ENCODE measurements around the gene ECM2. TPM values are rescaled to one million over a fixed set of nuclear protein-coding genes. Genes with fewer than 3 reads are reported as not detected.

Gene ECM2
- total and polyA plus RNA-seq, 2 of the 8 experiments (the other 6 are each of a cell fraction or from before 2014, with no cell fraction given) = not detected

DNA sequence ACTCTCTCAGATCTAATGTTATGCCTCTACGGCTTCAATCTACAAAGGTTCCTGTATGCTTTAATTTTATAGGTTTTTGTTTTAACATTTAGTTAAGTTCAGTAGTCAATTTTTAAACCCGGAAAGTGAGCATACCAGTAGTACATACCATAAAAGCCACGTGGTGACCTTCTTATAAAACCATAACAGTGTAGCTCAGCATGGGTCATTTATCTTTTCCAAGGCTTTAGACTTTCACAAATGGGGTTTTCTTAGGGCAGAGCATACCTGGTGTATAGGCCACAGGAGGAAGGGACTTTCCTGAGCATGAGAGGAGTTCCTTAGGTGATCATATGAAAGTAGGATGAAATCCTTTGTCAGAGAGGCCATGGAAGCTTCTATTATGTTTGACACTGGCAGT lies 23.2 kb downstream of the ECM2 start:
- no peaks in the 10 kb centered on the region for H3K36me3 ChIP-seq (ENCODE audit: control insufficient read depth in 2 of 4, insufficient read depth in 4 of 4, low read length in 3 of 4)
- H2BK120ac ChIP-seq (replicated peaks; ENCODE audit: low read depth, low read length) = no peak overlapping the region
- no peak overlapping the region for H2AK5ac ChIP-seq (ENCODE audit: low read depth, low read length)
- H3K4me3 ChIP-seq (ENCODE audit: extremely low read depth in 1 of 4, insufficient read depth in 2 of 4, low read depth in 3 of 4, low read length in 4 of 4) = no peak overlapping the region
- H3K23ac ChIP-seq (ENCODE audit: insufficient read length) = no peak overlapping the region
- H4K20me1 ChIP-seq (replicated peaks in 1 of 2; ENCODE audit: control insufficient read depth in 1 of 2, insufficient read depth in 2 of 2, low read length in 2 of 2) = no peaks in the 10 kb centered on the region
- DNase-seq (ENCODE audit: low read depth in 1 of 2, low spot score in 2 of 2) = no peak
- no peak overlapping the region for H4K91ac ChIP-seq (replicated peaks; ENCODE audit: insufficient read length, low read length)
- no peak overlapping the region for H4K8ac ChIP-seq (ENCODE audit: extremely low read depth, insufficient read depth, low read length)
- no peak for FAIRE-seq
- ChIA-PET POLR2A (ENCODE audit: partially characterized antibody) (no interaction called here), CTCF (ENCODE audit: partially characterized antibody) (interaction anchor here (0.6 to 2.5 kb wide), 2 partner anchors 10 to 36 kb away, joined by 3 to 11 read pairs; no protein-coding TSS in a partner anchor)
- H4K5ac ChIP-seq (ENCODE audit: insufficient read length, low read depth, low read length) = no peak overlapping the region
- no peaks in the 10 kb centered on the region for H3K23me2 ChIP-seq (ENCODE audit: low read depth, low read length)
- no peak overlapping the region for H2BK12ac ChIP-seq (ENCODE audit: low read depth, low read length)
- H3K4me2 ChIP-seq (ENCODE audit: insufficient read depth in 1 of 2, low read depth in 2 of 2, low read length in 2 of 2) = no peak overlapping the region
- H2BK5ac ChIP-seq (ENCODE audit: low read depth, low read length) = no peak overlapping the region
- WGBS, 2 experiments (ENCODE audit: extremely low coverage in 1 of 2, insufficient coverage in 1 of 2, insufficient read length in 1 of 2, insufficient replicate concordance in 2 of 2, low coverage in 1 of 2, low lambda C conversion rate in 2 of 2, missing lambda C conversion rate in 1 of 2) = 60% methylated on average over 3 of the region's 3 CpGs; no CpG with 5 or more reads in 1 of the 2 experiments
- no peak overlapping the region for H3K18ac ChIP-seq (ENCODE audit: extremely low read depth, low read length)
- H3K9me3 ChIP-seq (ENCODE audit: insufficient read depth in 2 of 2, low read depth in 1 of 2, low read length in 1 of 2) = no peaks in the 10 kb centered on the region
- no peak overlapping the region for H3K56ac ChIP-seq (replicated peaks; ENCODE audit: insufficient read length, low read depth, low read length)
- H2BK20ac ChIP-seq (ENCODE audit: low read length) = no peak overlapping the region
- no peaks in the 10 kb centered on the region for H3K79me2 ChIP-seq (ENCODE audit: control insufficient read depth in 1 of 2, insufficient read depth in 2 of 2, low read length in 2 of 2)
- no peak overlapping the region for H2BK15ac ChIP-seq (ENCODE audit: low read length)
- H3K9ac ChIP-seq (replicated peaks in 1 of 4; ENCODE audit: extremely low read depth in 1 of 4, low read depth in 3 of 4, low read length in 3 of 4) = no peak overlapping the region
- H2AFZ ChIP-seq (ENCODE audit: low read length) = no peak overlapping the region
- no peak overlapping the region for H3K27ac ChIP-seq (ENCODE audit: low read depth, low read length)
- peaks cover 0 to 2% (median 0%) of the 10 kb centered on the region in 4 experiments; a peak in 2 of 7 replicates for H3K4me1 ChIP-seq (replicated peaks in 1 of 4; ENCODE audit: control insufficient read depth in 3 of 4, insufficient read depth in 4 of 4, low read length in 3 of 4)
- no peaks in the 10 kb centered on the region for H3K27me3 ChIP-seq (replicated peaks in 1 of 4; ENCODE audit: control insufficient read depth in 3 of 4, extremely low read depth in 1 of 4, insufficient read depth in 3 of 4, low read length in 3 of 4)
- H3K4ac ChIP-seq (replicated peaks; ENCODE audit: insufficient read length, low read depth, low read length) = no peak overlapping the region
- H3K79me1 ChIP-seq (ENCODE audit: low read depth, low read length) = no peaks in the 10 kb centered on the region
- H3K14ac ChIP-seq (ENCODE audit: insufficient read length) = no peak overlapping the region
- TF ChIP-seq, protein P1, sequence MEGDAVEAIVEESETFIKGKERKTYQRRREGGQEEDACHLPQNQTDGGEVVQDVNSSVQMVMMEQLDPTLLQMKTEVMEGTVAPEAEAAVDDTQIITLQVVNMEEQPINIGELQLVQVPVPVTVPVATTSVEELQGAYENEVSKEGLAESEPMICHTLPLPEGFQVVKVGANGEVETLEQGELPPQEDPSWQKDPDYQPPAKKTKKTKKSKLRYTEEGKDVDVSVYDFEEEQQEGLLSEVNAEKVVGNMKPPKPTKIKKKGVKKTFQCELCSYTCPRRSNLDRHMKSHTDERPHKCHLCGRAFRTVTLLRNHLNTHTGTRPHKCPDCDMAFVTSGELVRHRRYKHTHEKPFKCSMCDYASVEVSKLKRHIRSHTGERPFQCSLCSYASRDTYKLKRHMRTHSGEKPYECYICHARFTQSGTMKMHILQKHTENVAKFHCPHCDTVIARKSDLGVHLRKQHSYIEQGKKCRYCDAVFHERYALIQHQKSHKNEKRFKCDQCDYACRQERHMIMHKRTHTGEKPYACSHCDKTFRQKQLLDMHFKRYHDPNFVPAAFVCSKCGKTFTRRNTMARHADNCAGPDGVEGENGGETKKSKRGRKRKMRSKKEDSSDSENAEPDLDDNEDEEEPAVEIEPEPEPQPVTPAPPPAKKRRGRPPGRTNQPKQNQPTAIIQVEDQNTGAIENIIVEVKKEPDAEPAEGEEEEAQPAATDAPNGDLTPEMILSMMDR (IDR thresholded peaks at IDR 0.05; ENCODE audit: control extremely low read depth in 1 of 3, insufficient read depth in 1 of 3, low read depth in 1 of 3, low read length in 3 of 3) = no peak
- TF ChIP-seq SP4 (IDR thresholded peaks at IDR 0.05; ENCODE audit: low read length) (no peak), KDM4A (IDR thresholded peaks at IDR 0.05; ENCODE audit: low read depth, low read length, severe bottlenecking) (no peak), TBP (IDR thresholded peaks at IDR 0.05; ENCODE audit: low read depth, low read length) (no peak), GTF2F1 (IDR thresholded peaks at IDR 0.05; ENCODE audit: borderline replicate concordance, low read depth, low read length) (no peak), TEAD4 (IDR thresholded peaks at IDR 0.05; ENCODE audit: low read depth, low read length) (no peak), RXRA (IDR thresholded peaks at IDR 0.05; ENCODE audit: insufficient read depth, low read depth, low read length) (no peak), YY1 (IDR thresholded peaks at IDR 0.05; ENCODE audit: low read depth, low read length) (no peak), RFX5 (IDR thresholded peaks at IDR 0.05; ENCODE audit: borderline replicate concordance, low read depth, low read length) (no peak), EZH2 (IDR thresholded peaks at IDR 0.05; ENCODE audit: low read depth, low read length, severe bottlenecking) (no peak), CEBPB (IDR thresholded peaks at IDR 0.05; ENCODE audit: low read depth, low read length) (no peak)
- TF ChIP-seq, protein P2, sequence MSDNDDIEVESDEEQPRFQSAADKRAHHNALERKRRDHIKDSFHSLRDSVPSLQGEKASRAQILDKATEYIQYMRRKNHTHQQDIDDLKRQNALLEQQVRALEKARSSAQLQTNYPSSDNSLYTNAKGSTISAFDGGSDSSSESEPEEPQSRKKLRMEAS (IDR thresholded peaks at IDR 0.05) = no peak
